ENCODE measurements around the gene LTBP3. TPM values are rescaled to one million over a fixed set of nuclear protein-coding genes. Genes with fewer than 3 reads are reported as not detected.

Gene LTBP3
- total and polyA plus RNA-seq, 2 of the 13 experiments (the other 11 are each of a cell fraction or from before 2014, with no cell fraction given), result 12.2 to 68.1 TPM

- TF ChIP-seq MAX (IDR thresholded peaks at IDR 0.05) (peak; percentile 55), ZNF776 (CRISPR knock-in tag; IDR thresholded peaks at IDR 0.05) (0 out of 2 replicates have a peak, but pooled peaks have one; percentile 40), NONO (IDR thresholded peaks at IDR 0.05) (no peak), NONO (CRISPR knock-in tag; conservative IDR thresholded peaks at IDR 0.05) (0 out of 2 replicates have a peak, but pooled peaks have one; percentile 37), ZNF597 (CRISPR knock-in tag; IDR thresholded peaks at IDR 0.05) (no peak), ARID4A (CRISPR knock-in tag; IDR thresholded peaks at IDR 0.05; ENCODE audit: borderline replicate concordance) (peak; percentile 47; the same call in 1 of the 2 replicates), SALL2 (CRISPR knock-in tag; IDR thresholded peaks at IDR 0.05) (peak; percentile 55; the same call in 1 of the 2 replicates), PREB (CRISPR knock-in tag; IDR thresholded peaks at IDR 0.05) (no peak), ZBTB25 (CRISPR knock-in tag; IDR thresholded peaks at IDR 0.05) (peak; percentile 84; the same call in 1 of the 2 replicates), ZNF460 (CRISPR knock-in tag; IDR thresholded peaks at IDR 0.05; ENCODE audit: borderline replicate concordance) (no peak), RFXAP (CRISPR knock-in tag; IDR thresholded peaks at IDR 0.05; ENCODE audit: borderline replicate concordance) (no peak), ZNF614 (CRISPR knock-in tag; IDR thresholded peaks at IDR 0.05; ENCODE audit: borderline replicate concordance) (0 out of 2 replicates have a peak, but pooled peaks have one; percentile 31), ZNF543 (CRISPR knock-in tag; IDR thresholded peaks at IDR 0.05) (no peak), CBFB (CRISPR knock-in tag; IDR thresholded peaks at IDR 0.05) (no peak), ZBTB42 (CRISPR knock-in tag; IDR thresholded peaks at IDR 0.05) (no peak)
Measured at GRCh38 chr11:65574109-65574810, 16.1 kb upstream of the LTBP3 start (continued).
